HG02610 (cell line): ENCODE measurements around the gene VAPB.

Experiments
- ATAC-seq: cut with Tn5 transposase; IDR thresholded peaks from one replicate; pipeline ENCODE4 v1.9.1; 2021; ENCODE audit warnings: mild to moderate bottlenecking, moderate library complexity; ENCODE audit not compliant: unreplicated experiment

VAPB gene

DNA sequence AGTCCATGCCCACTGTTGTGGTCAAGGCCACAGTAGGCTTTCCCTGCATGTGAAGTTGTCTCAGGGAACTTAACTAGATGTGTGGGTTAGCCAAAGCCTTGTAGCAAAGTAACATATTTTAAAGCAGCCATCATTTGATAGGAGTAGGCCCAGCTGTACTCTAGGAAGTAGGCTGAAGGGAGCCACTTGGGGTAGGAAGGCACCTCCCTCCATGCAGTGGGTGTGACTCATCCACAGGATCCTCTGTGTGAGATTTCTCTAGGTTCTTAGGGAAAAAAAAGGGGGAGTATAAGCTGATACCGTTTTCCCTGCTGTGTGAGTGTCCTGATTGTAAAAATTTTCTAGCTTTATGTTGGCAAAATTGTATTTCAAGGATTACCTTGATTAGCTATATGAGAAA, 44.7 kb downstream of the VAPB start:
- ATAC-seq = no peak

DNA sequence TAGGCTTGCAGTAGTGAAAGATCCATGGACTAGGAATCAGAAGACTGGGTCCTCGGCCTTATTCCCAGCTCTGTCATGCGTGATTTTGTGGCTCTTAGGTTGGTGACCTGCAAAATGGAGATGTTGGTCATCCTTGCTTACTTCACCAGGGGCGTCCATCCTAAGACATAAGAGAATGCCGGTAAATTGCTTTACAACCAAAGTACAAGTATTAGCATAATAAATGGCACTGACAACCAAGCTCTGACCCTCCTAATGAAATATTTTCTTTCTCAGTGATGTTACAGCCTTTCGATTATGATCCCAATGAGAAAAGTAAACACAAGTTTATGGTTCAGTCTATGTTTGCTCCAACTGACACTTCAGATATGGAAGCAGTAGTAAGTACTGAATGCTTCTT, 45.3 kb downstream of the VAPB start:
- no peak for ATAC-seq

DNA sequence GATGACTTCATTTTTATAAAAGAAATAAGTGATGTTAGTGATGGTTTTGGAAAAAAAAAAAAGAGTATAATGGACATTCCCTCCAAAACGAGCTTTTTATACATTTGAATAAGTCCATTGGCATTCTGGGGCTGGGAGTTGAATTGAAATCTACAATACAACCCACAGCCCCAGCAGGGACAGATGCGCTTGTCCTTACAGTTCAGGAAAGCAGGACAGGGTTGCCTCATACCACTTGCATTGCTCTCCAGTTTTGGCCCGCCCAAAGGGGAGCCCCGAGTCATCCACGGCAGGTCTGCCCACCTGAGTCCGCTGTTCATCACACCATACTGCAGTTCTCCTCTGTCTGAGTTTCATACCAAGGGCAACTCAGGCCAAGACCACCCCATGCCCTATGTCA, 46.2 kb downstream of the VAPB start:
- ATAC-seq = no peak

DNA sequence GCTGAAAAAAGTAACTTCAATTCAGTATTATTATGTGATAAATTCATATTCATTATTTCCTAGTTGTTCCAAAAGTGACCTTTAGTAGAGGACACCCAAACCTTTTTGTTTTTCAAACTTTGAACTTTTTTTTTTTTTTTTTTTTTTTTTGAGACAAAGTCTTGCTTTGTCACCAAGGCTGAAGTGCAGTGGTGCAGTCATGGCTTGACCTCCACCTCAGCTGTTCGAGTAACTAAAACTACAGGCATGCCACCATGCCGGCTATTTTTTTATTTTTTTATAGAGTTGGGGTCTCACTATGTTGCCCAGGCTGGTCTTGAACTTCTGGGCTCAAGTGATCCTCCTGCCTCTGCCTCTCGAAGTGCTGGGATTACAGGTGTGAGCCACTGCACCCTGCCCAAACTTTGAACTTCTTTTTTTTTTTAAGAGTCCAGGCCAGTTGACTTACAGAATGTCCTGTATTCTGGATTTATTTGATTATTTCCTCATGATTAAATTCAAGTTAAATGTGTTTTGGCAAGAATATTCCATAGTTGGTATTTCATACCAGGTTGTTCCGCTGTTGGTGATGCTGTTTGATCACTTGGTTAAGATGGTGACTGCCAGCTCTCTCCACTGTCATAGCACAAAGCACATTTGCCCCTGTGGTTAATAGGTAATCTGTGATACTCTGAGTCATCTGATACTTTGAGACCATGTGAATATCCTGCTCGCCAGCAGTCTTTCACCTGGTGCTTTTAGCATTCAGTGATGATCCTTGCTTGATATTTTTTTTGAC, 48.0 kb downstream of the VAPB start:
- ATAC-seq = no peak

DNA sequence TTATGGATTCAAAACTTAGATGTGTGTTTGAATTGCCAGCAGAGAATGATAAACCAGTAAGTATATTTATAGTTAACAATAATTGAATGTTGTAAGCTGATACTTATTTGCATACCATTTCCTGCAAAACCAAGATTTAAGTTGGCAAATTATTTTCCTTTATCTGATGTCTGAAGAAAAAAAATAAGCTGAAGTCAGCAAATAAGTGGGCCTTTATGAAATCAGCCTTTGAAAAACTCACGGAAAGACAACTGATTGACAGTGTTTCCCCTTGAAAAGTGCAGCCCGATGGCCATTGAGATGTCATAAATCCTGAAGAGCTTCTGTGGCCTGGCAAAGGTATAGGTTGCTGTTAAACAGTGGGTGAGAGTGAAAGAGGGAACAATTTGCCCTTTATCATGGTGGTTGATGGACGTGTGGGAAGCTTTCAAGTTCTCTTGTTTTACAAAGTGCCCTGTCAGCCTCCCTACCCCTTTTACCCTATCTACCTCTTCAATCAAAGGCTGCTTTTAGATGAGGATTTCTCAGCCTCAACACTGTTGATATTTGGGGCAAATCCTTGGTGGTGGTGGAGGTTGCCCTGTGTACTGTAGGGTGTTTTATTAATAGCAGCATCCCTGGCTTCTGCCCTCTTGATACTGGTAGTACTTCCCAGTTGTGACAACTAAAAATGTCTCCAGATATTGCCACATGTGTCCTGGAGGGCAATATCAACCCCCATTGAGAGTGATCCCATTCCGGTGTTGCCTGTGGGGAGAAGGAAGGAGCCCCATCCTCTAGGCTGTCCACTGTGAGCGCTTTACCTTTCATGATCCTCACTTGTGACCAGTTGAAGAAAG, 50.2 kb downstream of the VAPB start:
- ATAC-seq = no peak

DNA sequence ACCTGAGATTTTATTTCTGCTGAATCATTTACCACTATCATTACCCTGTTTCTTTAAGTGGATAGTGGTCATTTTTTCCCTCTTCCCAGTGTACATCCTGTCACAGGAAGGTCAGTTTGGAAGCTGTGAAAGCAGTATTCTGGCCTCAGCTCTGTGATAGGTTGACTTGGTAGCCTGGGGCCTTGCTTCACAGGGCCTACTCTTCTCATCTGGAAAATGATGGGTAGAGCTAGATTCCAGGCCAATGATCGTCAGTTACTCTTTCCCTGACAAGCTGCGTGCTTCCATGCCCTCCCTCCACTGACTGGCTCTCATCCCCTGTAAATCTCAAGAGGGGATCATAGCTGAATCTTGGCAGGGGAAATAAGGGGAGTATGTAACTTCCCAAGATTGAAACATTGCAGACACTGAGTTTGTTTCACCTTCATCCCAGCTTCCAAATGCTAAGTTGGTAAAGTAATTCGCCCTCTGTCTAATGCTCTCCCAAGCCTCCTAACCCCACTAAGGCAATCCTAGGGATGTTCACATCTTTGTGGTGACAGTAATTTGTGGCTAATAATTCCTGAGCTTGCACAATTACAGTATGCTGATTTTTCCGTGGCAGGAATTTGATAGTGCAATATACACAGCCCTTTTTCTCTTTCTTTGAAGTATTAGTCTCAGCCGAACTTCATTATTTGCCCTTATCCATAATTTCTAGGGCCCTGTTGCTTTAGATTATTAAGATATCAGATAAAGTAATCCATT, 51.2 kb downstream of the VAPB start:
- no peak for ATAC-seq

DNA sequence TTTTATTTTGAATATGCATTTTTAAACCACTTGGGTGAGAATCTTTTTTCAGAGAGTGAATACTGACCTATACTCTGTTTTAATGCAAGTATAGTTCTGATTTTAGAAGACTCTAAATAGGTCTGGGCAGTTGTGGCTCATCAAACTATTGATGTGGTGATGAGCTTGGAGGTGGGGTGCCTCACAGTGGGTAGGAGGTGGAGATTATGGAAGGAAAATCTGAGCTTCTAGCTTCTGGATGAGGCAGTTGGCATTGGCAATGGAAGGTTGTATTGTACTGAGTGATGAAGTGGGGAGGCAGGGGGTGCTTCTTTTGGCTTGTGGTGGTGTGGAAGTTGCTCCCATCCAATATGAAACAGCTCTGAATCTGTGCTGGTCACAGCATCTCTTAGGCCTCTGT, 52.7 kb downstream of the VAPB start:
- no peak for ATAC-seq

DNA sequence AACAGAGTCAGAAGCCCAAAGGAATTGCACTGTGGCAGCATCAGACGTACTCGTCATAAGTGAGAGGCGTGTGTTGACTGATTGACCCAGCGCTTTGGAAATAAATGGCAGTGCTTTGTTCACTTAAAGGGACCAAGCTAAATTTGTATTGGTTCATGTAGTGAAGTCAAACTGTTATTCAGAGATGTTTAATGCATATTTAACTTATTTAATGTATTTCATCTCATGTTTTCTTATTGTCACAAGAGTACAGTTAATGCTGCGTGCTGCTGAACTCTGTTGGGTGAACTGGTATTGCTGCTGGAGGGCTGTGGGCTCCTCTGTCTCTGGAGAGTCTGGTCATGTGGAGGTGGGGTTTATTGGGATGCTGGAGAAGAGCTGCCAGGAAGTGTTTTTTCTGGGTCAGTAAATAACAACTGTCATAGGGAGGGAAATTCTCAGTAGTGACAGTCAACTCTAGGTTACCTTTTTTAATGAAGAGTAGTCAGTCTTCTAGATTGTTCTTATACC, 55.8 kb downstream of the VAPB start:
- no peak for ATAC-seq

DNA sequence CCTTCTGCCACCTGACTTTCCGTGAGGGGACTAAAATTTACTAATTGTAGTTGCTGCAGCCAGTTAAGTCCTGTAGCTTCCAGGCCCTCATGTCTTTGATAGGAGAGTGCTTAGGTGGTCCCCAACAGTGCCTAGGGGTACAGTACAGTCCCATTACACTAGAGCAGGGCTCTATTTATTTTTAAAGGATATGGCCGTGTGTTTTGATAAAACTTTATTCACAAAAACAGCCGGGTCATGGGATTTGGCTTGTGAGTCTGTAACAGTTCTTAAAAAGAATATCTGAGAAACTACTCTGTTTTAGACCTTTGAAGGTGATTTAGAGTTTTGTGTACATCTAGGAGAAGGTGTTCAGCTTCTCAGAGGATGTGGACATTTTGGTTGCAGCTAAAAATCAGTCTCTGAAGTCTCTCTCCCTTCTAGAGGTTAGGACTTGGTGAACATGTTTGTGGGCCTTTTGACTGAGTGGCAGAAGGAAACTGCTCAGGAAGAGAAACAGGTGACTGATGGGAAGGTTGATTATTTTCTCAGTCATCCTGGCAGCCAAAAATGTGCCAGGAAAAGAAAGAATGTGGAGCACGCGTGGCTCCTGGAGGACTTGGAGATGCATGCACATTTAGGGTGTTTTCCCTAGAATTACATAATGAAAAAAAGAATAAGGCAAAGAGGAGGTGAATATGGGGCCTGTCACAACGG, 57.4 kb downstream of the VAPB start:
- ATAC-seq = no peak

DNA sequence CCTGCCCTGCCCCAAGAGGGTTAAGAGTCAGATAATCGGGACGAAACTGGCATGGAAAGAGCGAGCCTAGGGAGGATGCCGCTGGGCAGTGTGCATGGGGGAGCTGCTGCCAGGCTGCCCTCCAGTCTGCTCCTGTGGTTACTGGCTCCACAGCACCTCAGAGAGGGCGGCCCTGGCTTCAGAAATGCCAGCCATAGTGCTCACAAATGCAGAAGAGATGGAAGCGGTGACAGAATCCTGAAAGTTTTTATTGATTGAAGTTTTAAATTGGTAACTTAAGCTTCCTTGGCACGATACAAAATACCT, 57.9 kb downstream of the VAPB start:
- no peak for ATAC-seq

DNA sequence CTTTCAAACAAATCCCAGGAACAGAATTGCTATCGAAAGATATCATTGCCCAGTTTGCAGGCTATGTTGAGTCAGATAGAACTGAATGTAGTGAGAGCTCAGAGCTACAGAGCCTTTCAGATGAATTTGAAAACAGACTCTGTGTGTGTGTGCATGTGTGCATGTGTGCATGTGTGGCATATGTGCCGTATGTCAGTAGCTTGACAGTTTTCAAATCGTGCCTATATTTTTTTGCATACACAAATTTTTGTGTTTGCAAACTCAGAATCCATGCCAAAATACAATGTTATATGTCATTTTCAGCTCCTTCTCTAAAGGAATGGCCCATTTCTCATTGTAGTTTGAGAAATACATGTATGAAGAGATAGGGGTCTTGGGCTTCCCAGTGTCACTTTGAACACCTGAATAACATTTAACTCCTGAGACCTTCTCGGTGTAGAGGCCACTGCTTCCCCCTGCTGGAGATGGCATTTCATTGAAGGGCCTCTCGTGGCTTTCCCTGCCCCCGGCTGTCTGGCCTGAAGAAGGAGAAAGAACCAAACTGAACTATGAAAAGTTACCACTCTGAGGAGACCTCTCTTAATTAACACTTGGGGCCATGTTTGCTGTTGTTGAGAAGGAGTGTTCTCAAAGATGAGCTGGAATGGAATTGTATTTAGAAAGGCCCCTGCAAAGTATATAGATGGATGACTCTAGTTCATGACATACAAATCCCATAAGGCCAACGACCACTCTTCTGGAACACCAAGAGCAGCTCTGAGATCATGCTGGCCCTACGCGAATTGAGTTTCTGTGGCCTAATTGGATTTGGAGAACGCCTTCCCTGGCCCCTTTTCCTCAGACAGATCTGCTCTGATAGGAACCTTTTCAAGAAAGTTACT, 58.7 kb downstream of the VAPB start:
- ATAC-seq = no peak

DNA sequence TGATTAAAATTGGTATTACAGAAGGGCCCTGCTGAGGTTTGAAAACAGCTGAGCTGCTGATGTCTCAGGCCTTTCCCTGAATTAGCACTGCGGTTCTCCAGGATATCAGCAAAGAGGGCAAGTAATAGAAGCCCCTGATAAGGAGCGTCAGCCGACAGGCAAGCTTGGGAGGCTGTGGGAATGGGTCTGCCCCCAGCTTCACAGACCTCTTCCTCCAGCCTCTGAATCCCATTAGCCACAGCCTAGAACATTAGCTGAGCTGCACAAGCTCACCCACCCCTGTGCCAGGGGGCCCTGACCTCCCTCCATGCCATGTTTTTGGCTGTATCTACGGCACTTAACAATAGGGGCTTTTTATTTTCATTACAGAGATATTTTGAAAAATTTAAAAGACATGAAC, 59.9 kb downstream of the VAPB start:
- no peak for ATAC-seq

DNA sequence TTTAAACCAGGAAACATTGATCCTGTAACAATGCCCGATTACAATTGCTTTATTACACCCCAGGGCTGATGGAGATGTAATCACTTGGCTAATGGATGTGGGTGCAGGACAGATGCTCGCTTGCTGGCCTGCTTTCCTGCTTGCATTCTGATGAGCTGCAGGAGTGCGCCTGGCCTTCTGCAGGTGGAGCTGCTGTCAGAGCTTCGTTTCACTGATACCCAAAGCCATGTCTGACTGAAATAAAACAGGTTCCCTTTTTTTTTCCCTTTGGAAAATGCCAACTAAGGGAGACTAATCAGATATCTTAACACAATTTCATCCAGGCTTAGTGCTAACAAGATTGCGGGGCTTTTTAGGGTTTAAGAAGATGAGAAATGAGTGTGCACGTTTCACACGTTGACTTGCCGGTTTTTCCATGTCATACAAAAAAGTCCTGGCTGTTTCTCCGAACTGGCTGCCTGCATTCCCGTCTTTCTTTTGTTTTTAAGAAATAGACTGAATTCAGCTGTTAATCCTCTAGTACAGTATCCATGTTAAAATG, 60.7 kb downstream of the VAPB start:
- no peak for ATAC-seq

DNA sequence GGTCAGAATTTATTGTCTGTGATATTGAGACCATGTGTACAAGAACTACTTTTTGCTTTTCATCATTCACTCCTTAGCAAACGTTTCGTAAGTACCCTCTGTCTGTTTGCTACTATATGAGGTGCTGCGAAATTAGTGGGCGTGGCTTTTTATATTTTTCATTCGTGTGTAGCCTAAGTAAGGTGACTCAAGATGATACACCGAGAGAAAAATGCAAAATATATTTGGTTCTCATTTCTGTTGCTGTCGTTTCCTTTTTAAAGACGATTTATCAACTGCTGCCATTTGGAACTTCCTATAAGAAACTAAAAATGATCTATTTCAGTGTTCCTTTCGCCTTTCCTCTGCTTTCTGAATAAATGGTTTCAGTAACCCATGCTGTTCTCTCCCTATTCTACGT, 61.2 kb downstream of the VAPB start:
- ATAC-seq = peak; percentile 41

DNA sequence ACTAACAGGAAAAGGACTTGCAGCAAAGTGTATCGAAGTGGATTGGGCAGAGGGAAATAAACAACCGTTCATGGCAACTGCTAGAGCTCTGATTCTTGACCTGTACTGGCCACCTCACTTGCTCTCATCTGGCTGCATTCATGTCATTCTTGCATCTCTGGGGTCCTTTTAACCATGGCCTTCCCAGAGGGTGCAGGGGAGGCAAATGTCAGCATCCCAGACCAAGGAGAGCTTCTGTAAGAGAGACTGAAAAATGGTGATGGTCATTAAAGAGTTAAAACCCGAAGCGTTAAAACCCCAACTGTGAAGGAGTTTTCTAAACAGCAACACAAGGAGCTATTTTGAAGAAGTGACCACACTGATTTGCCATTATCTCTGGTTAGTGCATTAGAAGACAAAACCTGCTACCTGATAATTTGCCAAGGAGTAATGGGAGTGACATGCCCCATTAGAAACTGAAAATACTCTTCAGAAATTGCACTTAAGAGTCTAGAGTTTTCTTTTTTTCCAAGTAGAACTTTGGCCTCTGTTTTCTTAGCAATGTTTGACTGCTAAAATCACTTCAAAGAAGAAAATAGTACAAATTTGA, 63.7 kb downstream of the VAPB start:
- no peak for ATAC-seq

DNA sequence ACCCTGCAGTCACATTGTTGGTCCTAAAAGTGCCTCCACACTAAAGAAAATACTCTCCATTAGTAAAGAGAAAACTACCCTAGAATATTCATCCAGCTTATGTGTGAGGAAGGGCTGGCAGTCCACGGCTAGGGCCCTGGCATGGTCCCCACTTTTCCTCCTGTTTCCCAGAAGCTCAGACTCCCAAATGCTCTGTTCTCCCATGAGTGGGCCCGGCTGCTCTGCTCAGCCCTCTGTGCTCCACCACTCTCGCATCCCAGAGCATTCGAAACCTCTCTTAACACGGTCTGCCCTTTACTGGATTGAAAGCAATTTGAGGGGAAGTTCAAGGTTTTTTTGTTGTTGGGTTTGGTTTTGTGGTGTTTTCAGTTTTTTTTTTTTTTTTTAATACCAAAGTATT, 64.4 kb downstream of the VAPB start:
- no peak for ATAC-seq

DNA sequence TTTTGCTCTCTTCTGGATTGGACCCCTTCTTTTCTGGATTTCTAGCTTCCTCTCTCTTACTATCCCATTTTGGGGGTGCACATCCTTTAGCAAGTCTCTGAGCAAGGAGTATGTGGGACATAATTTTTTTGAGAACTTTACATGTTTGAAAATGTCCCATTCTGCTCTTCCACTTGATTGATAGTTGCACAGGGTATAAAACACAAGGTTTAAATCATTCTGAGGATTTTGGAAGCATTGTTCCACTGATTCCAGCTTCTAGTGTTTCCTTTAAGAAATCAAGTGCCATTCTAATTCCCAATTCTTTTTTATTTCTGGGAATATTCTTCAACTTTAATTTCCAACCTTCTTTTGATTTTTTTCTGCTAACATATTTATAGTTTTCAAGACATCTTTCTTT, 65.4 kb downstream of the VAPB start:
- ATAC-seq = no peak

DNA sequence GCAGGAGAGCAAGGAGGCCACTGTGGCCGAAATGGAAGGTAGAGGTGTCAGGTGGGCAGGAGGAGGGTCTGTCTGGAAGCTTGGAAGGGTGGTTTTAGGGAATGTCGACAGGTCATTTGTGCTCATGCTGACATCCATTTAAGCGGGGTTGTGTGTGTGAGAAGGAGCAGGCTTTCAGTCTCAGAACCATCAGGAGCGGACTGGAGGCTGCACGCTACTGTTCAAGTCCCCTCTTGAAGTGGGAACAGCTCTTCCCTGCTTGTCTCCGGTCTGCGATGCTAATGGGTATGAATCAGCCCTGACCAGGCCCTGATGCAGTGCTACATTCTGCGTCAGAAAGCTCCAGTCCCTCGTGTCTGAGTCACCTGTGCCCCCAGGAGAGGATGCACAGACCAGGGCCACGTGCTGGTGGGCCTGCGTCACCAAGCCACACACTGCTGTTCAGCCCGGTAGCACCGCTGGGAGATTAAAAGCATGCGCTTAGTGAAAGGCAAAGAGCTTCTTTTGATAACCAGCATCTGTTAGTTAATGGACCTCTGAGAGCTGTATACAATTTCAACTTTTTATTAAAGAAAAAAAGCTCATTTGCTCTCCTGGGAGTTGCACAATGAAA, 68.2 kb downstream of the VAPB start:
- ATAC-seq = no peak
